GM12891 (cell line): ENCODE data around the gene MYMK.

Experiments
- PAX5 ChIP-seq: IDR thresholded peaks from 2 replicates; pipeline ENCODE4 v1.6.1; 2011; ENCODE audit warnings: low read length, moderate library complexity, mild to moderate bottlenecking; ENCODE audit not compliant: insufficient read depth, severe bottlenecking
- POLR2A ChIP-seq: IDR thresholded peaks from 2 replicates; pipeline ENCODE4 v1.6.1; 2011; ENCODE audit warnings: low read depth, low read length, control low read depth
- POLR2AphosphoS5 ChIP-seq: IDR thresholded peaks from 2 replicates; pipeline ENCODE4 v1.6.1; 2011; ENCODE audit warnings: low read depth, low read length, control low read depth
- TAF1 ChIP-seq: IDR thresholded peaks from 2 replicates; pipeline ENCODE4 v1.6.1; 2011; ENCODE audit warnings: low read depth, low read length, control low read depth

GRCh38 chr9:133561976-133562554, 37.3 kb upstream of the MYMK start:
- TF ChIP-seq POLR2A (no peak), POLR2AphosphoS5 (no peak), PAX5 (no peak), TAF1 (no peak)
